GM18873 (cell line): ENCODE results near the gene PDXK.
"Not testable (repeated sequence)": the region's sequence is repeated elsewhere in the genome, so short reads cannot be mapped to it uniquely, and the experiment has no call there.

Experiments used
- ATAC-seq: cut with Tn5 transposase; IDR thresholded peaks from one replicate; pipeline ENCODE4 v1.9.1; 2021; ENCODE audit warnings: mild to moderate bottlenecking, moderate library complexity, moderate number of reproducible peaks; ENCODE audit not compliant: unreplicated experiment, low FRiP score

PDXK gene

GRCh38 chr21:43718872-43719747 is at the start of gene PDXK:
Gene PDXK, plus strand, starts transcription at chr21:43719129. Its CDS starts 166 bp downstream, at chr21:43719295.
- ATAC-seq: no peak

GRCh38 chr21:43669828-43670605 is 48.9 kb upstream of the PDXK start:
- ATAC-seq: no peak

- no peak for ATAC-seq
Measured at GRCh38 chr21:43675871-43676270, 43.1 kb upstream of the PDXK start.

GRCh38 chr21:43676391-43676790 is 42.5 kb upstream of the PDXK start:
- no peak for ATAC-seq

GRCh38 chr21:43679951-43680350 is 39.0 kb upstream of the PDXK start:
- no peak for ATAC-seq

- ATAC-seq: not testable (repeated sequence)
Measured at GRCh38 chr21:43680421-43680820, 38.5 kb upstream of the PDXK start.

- ATAC-seq: no peak
Measured at GRCh38 chr21:43681650-43682049, 37.3 kb upstream of the PDXK start.

- ATAC-seq: no peak
Measured at GRCh38 chr21:43684424-43684823, 34.5 kb upstream of the PDXK start.

- no peak for ATAC-seq
Measured at GRCh38 chr21:43686811-43687565, 31.9 kb upstream of the PDXK start.

- ATAC-seq: no peak
Measured at GRCh38 chr21:43687566-43688399, 31.1 kb upstream of the PDXK start.

- ATAC-seq: no peak
Measured at GRCh38 chr21:43688906-43689305, 30.0 kb upstream of the PDXK start.

GRCh38 chr21:43689556-43690337 is 29.2 kb upstream of the PDXK start:
- no peak for ATAC-seq

GRCh38 chr21:43690346-43690745 is 28.6 kb upstream of the PDXK start:
- ATAC-seq: no peak

GRCh38 chr21:43691086-43691795 is 27.7 kb upstream of the PDXK start:
- ATAC-seq: no peak

- no peak for ATAC-seq
Measured at GRCh38 chr21:43691801-43692200, 27.1 kb upstream of the PDXK start.

GRCh38 chr21:43692949-43693348 is 26.0 kb upstream of the PDXK start:
- ATAC-seq: no peak

GRCh38 chr21:43693981-43694380 is 24.9 kb upstream of the PDXK start:
- ATAC-seq: no peak

GRCh38 chr21:43694437-43695079 is 24.4 kb upstream of the PDXK start:
- no peak for ATAC-seq
